GM18498 (cell line): Measurements from ENCODE around the gene KRTAP9-3.
"Not testable (repeated sequence)": the region's sequence is repeated elsewhere in the genome, so short reads cannot be mapped to it uniquely, and the experiment has no call there.

Source experiments
- ATAC-seq: cut with Tn5 transposase; IDR thresholded peaks from one replicate; pipeline ENCODE4 v1.9.1; 2021; ENCODE audit warnings: mild to moderate bottlenecking, moderate library complexity; ENCODE audit not compliant: unreplicated experiment

KRTAP9-3 gene

GRCh38 chr17:41249637-41250240 is 17.5 kb downstream of the KRTAP9-3 start, which contains the start of gene KRTAP9-4:
Gene KRTAP9-4 (plus strand): TSS chr17:41249687. CDS start chr17:41249721, 34 bp downstream.
- not testable (repeated sequence) for ATAC-seq

- no peak for ATAC-seq
Measured at GRCh38 chr17:41251261-41251660, 19.0 kb downstream of the KRTAP9-3 start.

DNA sequence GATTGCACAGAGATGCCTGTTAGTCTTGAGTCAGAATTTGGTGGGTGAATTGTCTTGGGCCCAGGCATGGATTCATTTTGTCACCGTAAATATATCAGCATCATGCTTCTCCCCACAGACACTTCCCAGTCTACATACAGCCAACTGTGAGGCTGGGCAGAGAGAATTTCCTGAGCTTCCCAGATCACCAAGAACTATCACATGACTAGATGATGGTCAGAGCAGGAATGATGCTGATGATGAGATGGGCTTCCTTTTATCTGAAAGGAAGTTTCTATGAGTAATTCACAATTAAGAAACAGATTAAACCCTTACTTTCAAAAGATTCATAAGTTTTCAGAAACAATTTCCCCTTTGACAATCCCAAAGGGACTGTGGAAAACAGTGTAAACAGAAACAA is 22.6 kb downstream of the KRTAP9-3 start:
- no peak for ATAC-seq

DNA sequence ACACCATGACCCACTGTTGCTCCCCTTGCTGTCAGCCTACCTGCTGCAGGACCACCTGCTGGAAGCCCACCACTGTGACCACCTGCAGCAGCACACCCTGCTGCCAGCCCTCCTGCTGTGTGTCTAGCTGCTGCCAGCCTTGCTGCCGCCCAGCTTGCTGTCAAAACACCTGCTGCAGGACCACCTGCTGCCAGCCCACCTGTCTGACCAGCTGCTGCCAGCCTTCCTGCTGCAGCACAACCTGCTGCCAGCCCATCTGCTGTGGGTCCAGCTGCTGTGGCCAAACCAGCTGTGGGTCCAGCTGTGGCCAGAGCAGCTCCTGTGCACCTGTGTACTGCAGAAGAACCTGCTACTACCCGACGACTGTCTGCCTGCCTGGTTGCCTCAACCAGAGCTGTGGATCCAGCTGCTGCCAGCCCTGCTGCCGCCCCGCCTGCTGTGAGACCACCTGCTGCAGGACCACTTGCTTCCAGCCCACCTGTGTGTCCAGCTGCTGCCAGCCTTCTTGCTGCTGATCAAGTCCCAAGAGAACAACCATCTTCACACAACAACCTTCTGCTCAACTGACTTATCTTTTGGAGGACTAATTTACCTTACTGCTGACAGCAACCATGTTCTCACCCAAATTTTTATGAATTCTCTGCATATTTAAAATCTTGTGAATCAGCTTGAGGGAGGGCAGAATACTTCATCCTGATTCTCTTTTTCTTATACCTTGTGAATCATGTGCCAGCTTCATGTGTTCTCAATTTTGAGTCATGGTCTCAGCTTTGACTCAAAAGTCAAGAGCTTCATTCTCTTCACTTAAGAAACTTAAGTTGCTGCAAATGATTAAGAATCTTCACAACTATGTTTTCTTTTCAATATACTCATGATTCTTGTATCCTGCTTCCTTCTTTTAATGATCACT is 23.4 kb downstream of the KRTAP9-3 start, which contains the start of gene KRTAP9-9:
Gene KRTAP9-9 (plus strand): TSS at position 4 of the 910 bp plus-strand sequence.
- not testable (repeated sequence) for ATAC-seq

GRCh38 chr17:41256291-41256685 is 24.0 kb downstream of the KRTAP9-3 start:
- ATAC-seq: no peak

DNA sequence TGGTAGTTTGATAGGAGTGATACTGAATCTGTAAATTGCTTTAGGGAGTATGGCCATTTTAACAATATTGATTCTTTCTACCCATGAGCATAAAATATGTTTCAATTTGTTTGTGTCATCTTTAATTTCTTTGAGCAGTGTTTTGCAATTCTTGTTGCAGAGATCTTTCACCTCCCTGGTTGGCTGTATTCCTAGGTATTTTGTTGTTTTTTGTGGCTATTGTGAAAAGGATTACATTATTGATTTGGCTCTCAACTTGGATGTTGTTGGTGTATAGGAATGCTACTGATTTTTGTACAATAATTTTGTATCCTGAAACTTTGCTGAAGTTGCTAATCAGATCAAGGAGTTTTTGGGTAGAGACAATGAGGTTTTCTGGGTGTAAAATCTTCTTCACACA is 26.2 kb downstream of the KRTAP9-3 start:
- no peak for ATAC-seq

- ATAC-seq: no peak
Measured at GRCh38 chr17:41263212-41263611, 31.0 kb downstream of the KRTAP9-3 start.

GRCh38 chr17:41264599-41264998 is 32.4 kb downstream of the KRTAP9-3 start:
- no peak for ATAC-seq

DNA sequence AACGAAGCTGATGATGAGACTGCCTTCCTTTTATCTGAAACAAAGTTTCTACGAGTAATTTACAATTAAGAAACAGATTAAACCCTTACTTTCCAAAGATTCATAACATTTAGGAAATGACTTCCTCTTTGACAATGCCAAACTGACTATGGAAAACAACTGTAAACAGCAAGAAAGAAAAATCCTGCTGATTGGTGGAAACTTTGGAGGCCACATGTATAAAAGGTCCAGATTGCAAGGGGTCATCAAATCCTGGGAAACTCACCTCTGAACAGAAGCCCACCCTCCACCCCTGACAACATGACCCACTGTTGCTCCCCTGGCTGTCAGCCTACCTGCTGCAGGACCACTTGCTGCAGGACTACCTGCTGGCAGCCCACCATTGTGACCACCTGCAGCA is 32.8 kb downstream of the KRTAP9-3 start, which contains the start of gene KRTAP9-6:
Gene KRTAP9-6 (plus strand): TSS at position 301 of the 400 bp plus-strand sequence. CDS start 0 bp downstream, at position 301.
- no peak for ATAC-seq

DNA sequence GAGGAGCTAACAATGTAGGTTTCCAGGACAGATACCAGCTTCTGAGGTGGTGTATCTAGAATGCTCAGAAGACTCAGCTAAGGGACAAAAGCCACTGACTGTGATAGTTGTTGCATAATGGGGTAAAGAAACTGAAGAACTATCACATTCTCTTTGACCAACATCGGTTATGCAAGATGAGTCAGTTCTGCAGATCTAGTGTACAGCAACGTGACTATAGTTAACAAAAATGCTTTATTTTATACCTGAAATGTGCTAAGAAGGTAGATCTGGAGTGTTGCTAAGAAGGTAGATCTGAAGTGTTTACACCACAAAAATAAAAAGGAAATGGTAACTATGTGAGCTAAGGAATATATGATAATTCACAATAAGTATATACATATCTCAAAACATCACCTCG is 35.5 kb downstream of the KRTAP9-3 start:
- no peak for ATAC-seq

GRCh38 chr17:41271323-41271722 is 39.1 kb downstream of the KRTAP9-3 start:
- not testable (repeated sequence) for ATAC-seq

DNA sequence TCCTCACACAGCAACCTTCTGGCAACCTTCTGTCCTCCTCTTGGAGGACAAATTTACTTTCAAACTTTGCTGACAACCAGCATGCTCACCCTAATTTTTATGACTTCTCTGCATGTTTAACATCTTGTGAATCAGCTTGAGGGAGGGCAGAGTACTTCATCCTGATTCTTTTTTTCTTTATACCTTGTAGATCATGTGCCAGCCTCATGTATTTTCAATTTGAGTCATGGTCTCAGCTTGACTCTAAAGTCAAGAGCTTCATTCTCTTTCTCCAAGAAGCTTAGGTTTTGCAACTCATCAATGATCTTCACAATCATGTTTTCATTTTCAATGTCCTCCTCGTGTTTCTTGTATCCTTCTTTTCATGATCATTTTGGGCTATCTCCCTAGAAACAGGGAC is 39.6 kb downstream of the KRTAP9-3 start:
- no peak for ATAC-seq

DNA sequence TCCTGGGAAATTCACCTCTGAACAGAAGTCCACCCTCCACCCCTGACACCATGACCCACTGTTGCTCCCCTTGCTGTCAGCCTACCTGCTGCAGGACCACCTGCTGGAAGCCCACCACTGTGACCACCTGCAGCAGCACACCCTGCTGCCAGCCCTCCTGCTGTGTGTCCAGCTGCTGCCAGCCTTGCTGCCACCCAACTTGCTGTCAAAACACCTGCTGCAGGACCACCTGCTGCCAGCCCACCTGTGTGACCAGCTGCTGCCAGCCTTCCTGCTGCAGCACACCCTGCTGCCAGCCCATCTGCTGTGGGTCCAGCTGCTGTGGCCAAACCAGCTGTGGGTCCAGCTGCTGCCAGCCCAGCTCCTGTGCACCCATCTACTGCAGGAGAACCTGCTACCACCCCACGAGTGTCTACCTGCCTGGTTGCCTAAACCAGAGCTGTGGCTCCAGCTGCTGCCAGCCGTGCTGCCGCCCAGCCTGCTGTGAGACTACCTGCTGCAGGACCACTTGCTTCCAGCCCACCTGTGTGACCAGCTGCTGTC is 43.5 kb downstream of the KRTAP9-3 start, which contains the start of gene KRTAP9-7:
Gene KRTAP9-7 (plus strand): TSS at position 51 of the 543 bp plus-strand sequence. CDS start 0 bp downstream, at position 51.
- not testable (repeated sequence) for ATAC-seq

GRCh38 chr17:41278176-41278955 is 46.1 kb downstream of the KRTAP9-3 start:
- no peak for ATAC-seq
